Mucosa of gallbladder (tissue), 1 donor: ENCODE data around the gene SLC15A5. TPM values are rescaled to one million over a fixed set of nuclear protein-coding genes. Genes with fewer than 3 reads are reported as not detected.

Experiments
- DNase-seq: peaks from one replicate; pipeline ENCODE4 v3.0.0-alpha.2; 2020; ENCODE audit warnings: low spot score
- total RNA-seq: library from RNA; stranded (reverse); gene quantifications from one replicate; pipeline ENCODE4 v1.2.1, GENCODE V29; 2021
- donor health status: DM: no; HTN: no; CAD: no.

Gene SLC15A5
- total RNA-seq, 1 donor from 2014 or later = not detected

GRCh38 chr12:16260206-16260605 is 17.3 kb downstream of the SLC15A5 start:
- no peak for DNase-seq

DNA sequence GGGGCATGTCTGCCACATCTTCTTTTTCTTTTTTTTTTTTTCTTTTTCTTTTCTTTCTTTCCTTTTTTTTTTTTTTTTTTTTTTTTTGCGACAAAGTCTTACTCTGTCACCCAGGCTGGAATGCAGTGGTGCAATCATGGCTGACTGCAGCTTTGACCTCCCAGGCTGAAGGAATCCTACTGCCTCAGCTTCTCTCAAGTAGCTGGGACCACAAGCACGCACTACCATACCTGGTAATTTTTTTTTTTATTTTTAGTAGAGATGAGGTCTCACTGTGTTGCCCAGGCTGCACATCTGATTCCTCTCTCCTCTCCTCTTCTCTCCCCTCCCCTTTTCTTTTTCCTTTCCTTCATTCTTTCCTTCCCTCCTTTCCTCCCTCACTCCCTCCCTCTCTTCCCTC is 18.5 kb downstream of the SLC15A5 start:
- no peak for DNase-seq

DNA sequence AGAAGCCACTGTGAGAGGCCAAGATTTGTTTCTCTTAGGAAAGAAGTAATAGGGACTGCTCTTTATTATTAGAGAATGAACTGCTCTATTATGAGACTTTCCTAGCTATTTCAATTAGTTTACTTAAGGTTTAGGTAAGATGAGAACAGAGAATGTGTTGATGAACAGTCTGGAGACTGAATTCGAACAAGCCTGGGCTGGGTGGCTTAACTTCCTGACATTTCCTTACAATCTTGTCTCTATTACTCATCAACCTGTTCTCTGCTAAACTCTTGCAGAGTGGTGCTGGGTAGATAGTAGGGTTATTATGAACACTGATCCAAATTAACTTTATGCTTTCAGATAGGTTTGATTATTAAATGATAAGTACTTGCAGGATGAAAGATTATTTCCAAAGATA is 31.2 kb downstream of the SLC15A5 start:
- no peak for DNase-seq

- no peak for DNase-seq
Observed at GRCh38 chr12:16245209-16245608, 32.3 kb downstream of the SLC15A5 start.

GRCh38 chr12:16243487-16244412 is 33.7 kb downstream of the SLC15A5 start:
- no peak for DNase-seq

DNA sequence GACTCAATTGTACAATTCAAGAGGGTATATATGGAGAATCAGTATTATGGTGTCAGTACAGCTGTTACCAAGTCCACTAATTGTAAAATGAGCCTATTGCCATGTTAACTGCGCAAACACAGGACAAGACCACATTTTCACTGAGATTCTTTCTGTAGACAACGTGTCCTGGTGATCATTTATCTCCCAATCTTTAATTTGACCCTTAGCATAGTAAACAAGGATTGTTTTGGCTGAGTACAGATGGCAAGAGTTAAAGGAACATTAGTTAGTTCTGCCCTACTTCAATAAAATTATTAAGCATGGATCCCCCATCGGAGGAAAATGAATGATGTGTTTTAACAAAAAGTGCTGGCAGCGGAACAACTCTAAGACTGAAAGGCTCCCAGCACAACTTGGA is 36.1 kb downstream of the SLC15A5 start:
- DNase-seq = no peak

- no peak for DNase-seq
Observed at GRCh38 chr12:16238661-16239060, 38.8 kb downstream of the SLC15A5 start.

DNA sequence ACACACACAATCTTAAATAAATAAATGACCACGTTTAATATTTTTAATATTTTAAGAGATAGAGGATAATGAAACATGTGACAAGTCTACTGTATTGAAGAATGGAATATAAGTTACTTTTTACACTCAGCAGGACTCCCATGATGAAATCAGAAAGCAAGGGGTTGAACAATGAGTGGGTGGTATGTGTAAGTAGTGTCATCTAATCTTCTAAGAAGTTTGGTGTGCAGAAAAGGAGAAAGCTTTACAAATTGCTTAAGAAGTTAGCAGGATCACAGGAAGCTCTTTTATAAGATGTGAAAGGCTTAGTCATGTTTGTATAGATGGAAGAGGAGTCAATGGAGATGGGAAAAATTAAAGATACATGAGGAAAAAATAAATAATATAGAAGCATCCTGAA is 47.8 kb downstream of the SLC15A5 start:
- DNase-seq = no peak

DNA sequence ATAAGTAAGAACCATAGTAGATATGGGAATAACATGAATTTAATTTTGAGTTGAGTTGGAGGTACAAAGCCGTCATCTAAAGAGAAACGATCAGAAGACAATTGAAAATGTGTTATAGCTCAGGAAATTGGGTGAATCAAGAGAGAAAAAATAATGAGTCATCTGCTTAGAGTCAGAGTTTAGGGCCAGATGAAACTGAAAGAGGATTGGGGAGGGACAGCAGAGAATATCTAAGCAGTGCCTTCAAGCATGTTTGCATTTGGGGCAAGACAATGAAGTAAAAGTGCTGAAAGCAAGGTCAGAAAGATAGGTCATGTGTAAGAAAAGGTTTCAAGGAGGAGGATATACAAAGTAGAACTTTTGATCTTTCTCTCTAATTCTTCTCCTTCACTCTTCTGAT is 49.4 kb downstream of the SLC15A5 start:
- no peak for DNase-seq

- DNase-seq = no peak
Observed at GRCh38 chr12:16225692-16226091, 51.8 kb downstream of the SLC15A5 start.

DNA sequence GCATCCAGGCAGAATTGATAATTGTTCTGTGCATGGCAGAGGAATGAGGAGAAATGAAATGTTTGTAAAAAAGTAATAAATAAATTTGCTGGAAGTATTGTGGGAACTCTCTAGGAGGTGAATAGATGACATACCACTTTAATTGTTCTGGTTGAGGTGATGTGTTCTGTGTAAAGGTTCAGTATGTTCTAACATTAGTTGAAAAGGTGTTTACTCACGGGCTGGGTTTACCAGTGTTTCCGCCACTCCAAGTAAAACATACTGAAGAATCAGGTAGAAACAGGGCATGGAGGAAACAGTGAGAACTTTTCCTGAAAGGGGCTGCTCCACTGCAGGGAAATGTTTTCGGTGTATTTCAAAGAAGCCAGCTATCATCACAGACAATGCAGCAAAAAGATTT is 53.3 kb downstream of the SLC15A5 start:
- DNase-seq = no peak

DNA sequence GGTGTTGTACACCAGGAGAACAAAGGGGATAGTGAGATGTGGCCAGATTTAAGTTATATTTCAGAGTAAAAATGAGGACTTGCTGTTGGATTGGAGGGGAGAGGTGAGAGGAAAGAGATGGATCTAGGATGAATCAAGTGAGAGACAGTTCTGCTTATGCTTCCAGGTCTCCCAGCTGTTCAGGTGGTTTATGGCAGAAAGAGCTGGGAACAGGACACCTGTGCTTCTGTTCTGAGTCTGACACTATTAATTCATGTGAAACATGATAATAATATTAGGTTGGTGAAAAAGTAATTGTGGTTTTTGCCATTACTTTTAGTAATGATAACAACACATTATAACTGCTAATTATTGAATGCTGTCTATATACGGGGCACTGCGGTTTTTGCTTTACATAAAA is 55.7 kb downstream of the SLC15A5 start:
- no peak for DNase-seq

GRCh38 chr12:16220120-16220519 is 57.4 kb downstream of the SLC15A5 start:
- DNase-seq = no peak

- DNase-seq = no peak
Observed at GRCh38 chr12:16218934-16219751, 58.3 kb downstream of the SLC15A5 start.

- no peak for DNase-seq
Observed at GRCh38 chr12:16218234-16218633, 59.3 kb downstream of the SLC15A5 start.

GRCh38 chr12:16211731-16212130 is 65.8 kb downstream of the SLC15A5 start:
- no peak for DNase-seq

DNA sequence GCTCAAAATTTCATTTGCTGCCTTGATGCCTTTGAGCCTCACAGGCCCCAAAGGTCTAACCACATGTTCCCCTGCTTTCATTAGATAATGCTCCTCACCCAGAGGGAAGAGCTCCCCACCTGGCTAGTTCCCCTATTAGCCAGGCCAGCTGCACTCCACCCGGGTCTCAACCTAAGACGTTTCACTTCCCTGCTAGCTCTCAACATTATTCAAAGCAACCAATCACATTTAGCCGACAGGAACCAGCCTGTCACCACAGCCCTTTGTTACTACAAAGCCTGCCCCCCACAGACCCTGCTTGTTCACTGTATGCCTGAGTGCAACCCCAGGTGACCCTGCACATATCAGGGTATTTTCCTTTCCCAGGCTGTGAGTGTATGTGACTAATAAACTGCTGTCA is 78.6 kb downstream of the SLC15A5 start:
- no peak for DNase-seq

- DNase-seq = no peak
Observed at GRCh38 chr12:16197600-16197999, 79.9 kb downstream of the SLC15A5 start.

GRCh38 chr12:16189849-16190248 is 87.6 kb downstream of the SLC15A5 start:
- no peak for DNase-seq

GRCh38 chr12:16187660-16188059 is 89.8 kb downstream of the SLC15A5 start:
- no peak for DNase-seq

DNA sequence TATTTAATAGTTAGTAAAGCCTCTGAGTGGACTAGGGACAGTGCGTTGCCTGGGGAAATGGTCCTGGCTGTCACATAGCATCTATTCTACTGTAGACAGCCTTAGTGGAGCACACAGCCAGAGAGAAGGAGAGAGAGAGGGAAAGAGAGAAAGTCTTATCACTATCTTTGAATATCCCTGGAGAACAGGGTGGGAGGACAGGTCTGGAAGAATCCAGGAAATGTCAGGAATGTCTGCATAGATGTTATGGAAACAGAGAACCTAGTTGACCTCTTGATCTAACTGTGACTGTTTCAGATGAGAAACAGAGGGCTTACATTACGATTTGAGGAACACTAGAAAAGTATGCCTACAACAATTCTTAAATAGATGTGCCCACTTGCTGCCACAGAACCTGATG is 92.8 kb downstream of the SLC15A5 start:
- no peak for DNase-seq

DNA sequence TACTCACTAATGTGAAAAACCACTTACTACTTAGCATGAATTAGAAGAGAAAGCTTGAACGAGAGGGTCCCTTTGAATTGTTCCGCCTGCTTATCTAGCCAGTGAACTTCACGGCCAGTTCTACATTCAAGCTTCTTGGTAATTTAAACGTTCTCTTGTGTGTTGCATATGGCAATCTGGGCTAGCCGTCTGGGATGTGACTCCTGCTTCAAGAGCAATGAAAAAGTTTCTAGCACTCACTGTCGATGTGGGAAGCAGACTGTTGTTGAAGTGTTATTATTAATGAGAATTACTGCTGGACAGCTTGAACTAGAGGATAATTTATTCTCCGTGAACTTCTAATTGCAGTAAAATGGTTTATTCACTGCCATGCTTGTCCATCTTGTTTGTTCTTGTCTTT is 93.9 kb downstream of the SLC15A5 start:
- DNase-seq = no peak

GRCh38 chr12:16175840-16176239 is 101.6 kb downstream of the SLC15A5 start:
- DNase-seq = no peak
